Hematopoietic multipotent progenitor cell treated with erythropoietin and hydrocortisone succinate and interleukin-3 and kit ligand, for 15 days (in vitro differentiated cells): ENCODE measurements around the gene RRAS2.
"Not testable (repeated sequence)": the region's sequence is repeated elsewhere in the genome, so short reads cannot be mapped to it uniquely, and the experiment has no call there.

Experiments
- DNase-seq: peaks from one replicate; pipeline ENCODE4 v3.0.0-alpha.2; 2015; ENCODE audit warnings: low spot score

The RRAS2 gene

GRCh38 chr11:14255238-14255534 lies 103.8 kb downstream of the RRAS2 start:
- DNase-seq, result no peak

- DNase-seq, result no peak
Measured at GRCh38 chr11:14254533-14255237, 104.3 kb downstream of the RRAS2 start.

GRCh38 chr11:14253840-14254239 lies 105.1 kb downstream of the RRAS2 start:
- no peak for DNase-seq

- no peak for DNase-seq
Measured at GRCh38 chr11:14253421-14253820, 105.6 kb downstream of the RRAS2 start.

GRCh38 chr11:14252501-14252900 lies 106.5 kb downstream of the RRAS2 start:
- DNase-seq, result not testable (repeated sequence)

- DNase-seq, result no peak
Measured at GRCh38 chr11:14251754-14252153, 107.2 kb downstream of the RRAS2 start.

GRCh38 chr11:14249121-14249963 lies 109.6 kb downstream of the RRAS2 start:
- peak; percentile 57 for DNase-seq

GRCh38 chr11:14248580-14248981 lies 110.4 kb downstream of the RRAS2 start:
- DNase-seq, result no peak

- DNase-seq, result no peak
Measured at GRCh38 chr11:14245444-14245843, 113.5 kb downstream of the RRAS2 start.

GRCh38 chr11:14244926-14245325 lies 114.1 kb downstream of the RRAS2 start:
- no peak for DNase-seq

- no peak for DNase-seq
Measured at GRCh38 chr11:14242733-14243132, 116.2 kb downstream of the RRAS2 start.

- no peak for DNase-seq
Measured at GRCh38 chr11:14242187-14242586, 116.8 kb downstream of the RRAS2 start.

GRCh38 chr11:14240951-14241350 lies 118.0 kb downstream of the RRAS2 start:
- DNase-seq, result no peak

- no peak for DNase-seq
Measured at GRCh38 chr11:14240221-14240620, 118.8 kb downstream of the RRAS2 start.

- no peak for DNase-seq
Measured at GRCh38 chr11:14237444-14237961, 121.5 kb downstream of the RRAS2 start.

GRCh38 chr11:14235701-14236100 lies 123.3 kb downstream of the RRAS2 start:
- no peak for DNase-seq

- DNase-seq, result no peak
Measured at GRCh38 chr11:14234446-14234845, 124.5 kb downstream of the RRAS2 start.

GRCh38 chr11:14232652-14233051 lies 126.3 kb downstream of the RRAS2 start:
- no peak for DNase-seq

GRCh38 chr11:14230407-14230806 lies 128.6 kb downstream of the RRAS2 start:
- no peak for DNase-seq

GRCh38 chr11:14229472-14229871 lies 129.5 kb downstream of the RRAS2 start:
- DNase-seq, result no peak

GRCh38 chr11:14228356-14228755 lies 130.6 kb downstream of the RRAS2 start:
- no peak for DNase-seq
